HG02763 (cell line): Measurements from ENCODE around the gene DOCK10.

ENCODE experiments used
- ATAC-seq: cut with Tn5 transposase; IDR thresholded peaks from one replicate; pipeline ENCODE4 v1.9.1; 2021; ENCODE audit warnings: mild to moderate bottlenecking, moderate library complexity; ENCODE audit not compliant: unreplicated experiment

DOCK10 gene

DNA sequence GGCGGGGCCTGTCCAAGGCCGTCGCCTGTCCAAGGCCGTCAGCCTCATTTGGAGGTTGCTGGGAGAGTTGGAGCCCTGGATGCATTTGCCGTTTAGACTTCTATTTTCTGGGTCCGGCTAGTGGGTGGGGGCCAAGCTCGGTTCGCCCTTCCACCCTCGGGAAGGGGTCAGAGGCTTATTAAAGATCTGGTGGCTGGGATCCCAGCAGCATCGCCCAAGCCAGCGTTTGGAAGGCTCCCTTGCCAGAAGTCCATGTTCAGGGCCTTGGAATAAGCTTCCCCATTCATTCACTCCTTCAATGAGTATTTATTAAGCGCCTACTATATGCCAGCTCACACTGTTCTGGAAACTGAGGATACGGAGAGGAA lies 516 bp upstream of the DOCK10 start:
- no peak for ATAC-seq

DNA sequence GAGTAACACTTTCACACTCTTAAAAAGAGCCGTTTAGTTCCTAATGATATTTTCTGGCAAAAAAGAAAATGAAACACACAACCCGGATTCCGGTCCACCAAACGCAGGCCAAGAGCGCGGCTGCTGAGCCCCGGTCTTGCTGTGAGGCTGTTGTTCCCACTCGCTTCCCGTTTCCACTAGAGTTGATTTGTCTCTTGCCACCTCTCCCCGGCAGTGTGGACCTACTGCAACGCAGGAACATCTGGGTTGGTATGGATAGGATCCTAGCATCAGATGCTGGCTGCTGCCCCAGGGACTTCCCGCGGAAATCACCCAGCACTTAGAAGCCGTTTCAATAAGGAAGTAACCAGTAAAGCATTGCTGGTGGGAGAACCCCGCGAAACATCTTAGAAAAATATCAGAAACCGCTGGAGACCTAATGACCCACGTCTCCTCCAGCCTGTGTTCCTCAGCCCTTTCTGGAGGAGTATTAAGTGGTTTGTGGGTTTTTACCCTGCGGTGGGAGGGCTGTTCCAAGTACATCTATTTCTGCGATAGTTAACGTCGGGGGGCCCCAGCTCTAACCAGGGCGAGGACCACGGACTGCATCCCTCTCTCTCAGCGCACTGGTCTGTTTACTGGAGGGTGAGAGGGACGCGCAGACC lies 939 bp downstream of the DOCK10 start:
- ATAC-seq, result peak; percentile 58

DNA sequence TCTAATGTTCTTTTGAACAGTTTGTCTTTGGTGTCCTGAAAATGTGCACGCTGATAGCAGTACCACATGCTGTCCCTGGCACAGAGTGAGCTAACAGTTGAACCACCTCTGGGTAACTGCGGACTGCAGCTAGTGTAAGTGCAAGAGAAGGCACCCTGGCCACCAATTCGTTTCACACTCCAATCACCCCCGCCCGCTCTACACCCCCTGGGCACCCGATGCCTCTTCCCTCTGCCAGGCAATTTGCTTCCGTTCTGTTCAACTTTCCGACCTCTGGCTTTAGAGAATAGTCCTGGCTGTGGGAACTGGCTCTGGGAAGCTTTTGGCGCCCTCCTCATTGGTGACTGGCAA lies 1.4 kb downstream of the DOCK10 start:
- peak; percentile 27 for ATAC-seq

DNA sequence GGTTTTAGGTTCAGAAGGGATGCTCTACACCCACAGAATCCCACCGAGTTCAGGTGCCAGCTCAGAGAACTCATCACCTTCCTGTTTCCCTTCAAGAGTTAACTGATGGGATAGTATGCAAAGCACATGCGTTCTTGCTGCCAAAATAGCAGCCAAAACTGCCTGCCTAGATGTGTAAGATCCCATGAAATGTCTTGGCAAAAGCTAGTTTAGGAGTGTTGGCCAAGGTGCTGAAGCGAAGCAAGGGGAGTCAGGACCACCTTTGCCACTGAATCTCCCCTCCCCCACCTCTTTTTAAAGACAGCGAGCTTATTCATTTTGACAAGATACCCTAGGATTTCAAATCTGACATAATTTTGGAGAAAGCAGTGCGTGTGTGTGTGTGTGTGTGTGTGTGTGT lies 2.1 kb downstream of the DOCK10 start:
- ATAC-seq, result no peak

DNA sequence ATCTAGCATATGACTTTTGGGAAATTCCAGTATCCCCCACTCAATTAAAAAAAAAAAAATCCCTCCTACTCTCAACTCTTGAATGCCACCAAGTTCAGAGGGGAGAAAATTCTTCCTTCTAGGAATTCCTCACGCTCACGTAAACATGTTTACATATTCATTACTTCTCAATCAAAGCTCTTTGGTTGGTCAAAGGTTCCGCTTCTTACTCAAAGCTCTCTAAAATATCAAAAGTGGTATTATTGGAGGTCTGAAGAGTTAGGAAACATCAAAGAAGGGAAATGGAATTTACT lies 4.1 kb downstream of the DOCK10 start:
- ATAC-seq, result no peak

DNA sequence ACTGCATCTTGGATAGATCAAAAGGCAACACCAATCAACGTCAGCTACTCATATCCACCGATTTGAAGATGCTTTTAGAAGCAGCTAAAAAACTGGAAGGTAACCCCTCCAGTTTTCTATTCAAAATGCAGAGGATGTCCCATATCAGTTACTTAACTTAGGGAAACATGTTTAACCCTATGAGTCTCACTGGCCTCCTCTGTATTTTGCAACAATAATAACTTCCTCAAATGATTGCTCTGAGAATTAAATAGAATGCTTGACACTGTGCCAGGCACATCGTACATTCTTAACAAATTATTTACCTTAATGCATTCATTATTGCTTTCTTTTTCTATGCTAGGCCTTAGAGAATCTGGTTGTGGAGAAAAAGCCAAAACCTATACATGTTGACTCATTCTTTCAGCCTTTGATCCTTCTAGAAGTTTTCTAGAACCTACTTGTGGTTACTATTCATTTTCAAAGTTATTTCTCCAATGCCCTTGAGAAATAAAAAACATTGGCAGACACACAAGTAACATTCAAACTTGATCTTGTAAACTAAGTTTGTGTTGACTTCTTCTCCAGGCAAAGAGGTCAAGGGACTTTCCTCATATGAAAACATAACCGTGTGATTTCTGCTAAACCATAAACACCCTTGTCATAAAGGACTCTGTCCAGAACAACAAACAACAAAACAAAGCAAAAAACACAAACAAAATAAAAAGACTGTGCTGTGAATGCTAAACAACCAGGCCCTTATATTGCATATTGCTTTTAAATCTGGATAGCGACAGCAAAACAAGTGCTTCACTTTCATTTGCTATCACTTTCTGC lies 4.6 kb downstream of the DOCK10 start:
- no peak for ATAC-seq

DNA sequence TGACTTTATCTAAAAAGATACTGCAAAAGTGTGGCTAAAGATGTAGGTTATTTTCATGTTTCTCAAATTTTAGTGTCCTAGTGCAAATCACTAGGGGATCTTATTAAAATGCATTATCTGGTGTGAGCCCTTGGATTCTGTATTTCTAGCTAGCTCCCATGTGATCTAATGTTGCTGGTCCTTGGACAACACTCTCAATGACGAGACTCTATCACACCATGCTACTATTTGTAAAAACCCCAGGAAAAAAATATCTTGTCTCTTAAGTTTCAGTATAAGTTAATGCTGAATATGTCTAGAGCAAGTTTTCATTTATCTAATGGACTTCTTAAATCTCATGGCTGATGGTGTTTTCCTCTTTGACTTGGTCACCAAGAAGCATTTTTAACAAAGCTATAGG lies 5.8 kb downstream of the DOCK10 start:
- no peak for ATAC-seq

DNA sequence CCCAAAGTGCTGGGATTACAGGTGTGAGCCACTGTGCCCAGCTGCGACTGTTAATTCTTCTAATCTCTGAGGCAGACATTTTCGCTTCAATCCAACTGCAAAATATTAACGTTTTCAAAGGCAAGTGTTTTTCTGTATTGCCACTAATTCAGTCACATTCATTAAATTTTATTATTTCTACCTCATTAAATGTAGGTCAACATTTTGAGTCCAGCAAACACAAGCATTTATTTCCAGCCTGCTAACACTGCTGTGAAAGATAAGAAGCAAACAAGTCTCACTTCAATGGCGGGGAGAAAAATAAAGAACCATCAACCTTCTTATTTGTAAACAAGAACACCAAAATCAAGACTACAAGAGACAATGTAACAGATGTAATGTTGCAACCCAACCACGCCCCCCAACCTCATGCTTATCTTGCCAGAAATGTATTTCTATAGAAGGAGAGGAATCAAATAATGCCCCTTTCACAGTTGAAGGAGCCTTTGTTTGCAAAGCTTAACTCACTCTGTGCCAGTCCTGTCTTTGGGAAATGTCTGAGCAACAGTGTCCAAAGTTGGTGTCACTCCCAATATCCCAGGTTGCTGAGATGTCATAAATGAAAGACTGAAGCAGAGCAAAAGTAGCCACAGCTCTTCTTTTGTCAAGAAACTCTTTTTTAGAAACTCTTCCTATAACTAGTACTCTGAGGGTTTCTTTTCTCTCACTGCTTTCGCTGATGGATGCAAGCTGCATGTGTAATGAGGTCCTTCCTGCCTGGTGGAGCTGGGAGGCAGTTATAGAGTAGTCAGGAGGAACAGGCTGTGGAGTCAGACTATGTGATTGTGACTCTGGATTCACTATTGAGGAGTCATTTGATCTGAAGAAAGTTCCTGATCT lies 8.6 kb downstream of the DOCK10 start:
- ATAC-seq, result no peak

DNA sequence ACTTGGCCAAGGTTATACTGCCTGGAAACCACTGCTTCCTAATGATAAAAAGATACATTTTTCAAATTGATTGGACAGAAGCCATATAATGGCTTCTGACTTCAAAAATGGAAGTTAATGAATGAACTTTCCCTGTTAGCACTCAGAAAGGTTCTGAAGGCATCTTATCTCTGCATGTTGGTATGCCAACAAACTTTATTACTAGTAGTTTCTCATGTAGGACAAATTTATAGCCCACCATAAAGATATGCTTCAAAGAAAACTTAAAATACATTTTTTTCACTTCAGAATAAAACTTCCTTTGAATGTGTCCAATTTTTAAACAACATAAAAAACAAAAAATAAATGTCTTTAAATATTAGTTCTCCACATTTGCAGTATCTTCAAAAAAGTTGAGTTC lies 10.0 kb downstream of the DOCK10 start:
- no peak for ATAC-seq

DNA sequence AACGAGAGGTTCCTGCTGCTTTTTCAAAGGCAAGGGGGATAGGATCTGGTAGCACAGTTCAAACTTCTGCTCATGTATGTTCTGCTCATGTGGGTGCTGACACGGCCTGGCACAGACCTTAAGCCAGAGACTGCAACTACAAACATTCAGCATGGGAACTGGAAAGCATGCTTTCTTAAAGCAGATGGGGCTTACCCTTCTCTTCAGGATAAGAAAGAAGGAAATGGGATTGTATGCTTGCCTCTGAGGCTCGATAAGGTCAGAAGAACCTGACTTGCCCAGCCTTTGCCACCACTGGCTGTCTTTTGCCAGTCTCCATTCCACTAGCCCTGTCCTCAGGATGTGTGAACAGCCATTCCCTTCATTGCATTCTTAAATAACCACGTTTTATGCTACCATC lies 10.7 kb downstream of the DOCK10 start:
- no peak for ATAC-seq

DNA sequence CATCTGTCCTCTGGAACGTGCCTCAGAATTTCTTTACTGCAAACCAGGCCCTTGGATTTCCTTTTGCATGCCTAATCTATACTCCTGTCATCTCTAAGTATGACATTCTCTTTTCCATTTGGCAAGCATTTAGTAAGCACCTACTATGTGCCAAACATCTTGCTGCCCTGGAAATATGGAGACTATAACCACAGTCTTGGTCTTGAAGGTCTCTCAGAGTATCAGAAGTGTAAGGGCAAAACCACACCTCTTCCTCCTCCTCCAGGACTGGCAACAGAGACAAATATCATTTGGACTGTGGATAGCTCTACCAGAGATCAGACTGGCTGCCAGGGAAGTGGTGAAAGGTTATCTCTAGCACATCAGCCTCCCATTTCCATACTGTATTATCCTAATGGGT lies 11.4 kb downstream of the DOCK10 start:
- ATAC-seq, result no peak

DNA sequence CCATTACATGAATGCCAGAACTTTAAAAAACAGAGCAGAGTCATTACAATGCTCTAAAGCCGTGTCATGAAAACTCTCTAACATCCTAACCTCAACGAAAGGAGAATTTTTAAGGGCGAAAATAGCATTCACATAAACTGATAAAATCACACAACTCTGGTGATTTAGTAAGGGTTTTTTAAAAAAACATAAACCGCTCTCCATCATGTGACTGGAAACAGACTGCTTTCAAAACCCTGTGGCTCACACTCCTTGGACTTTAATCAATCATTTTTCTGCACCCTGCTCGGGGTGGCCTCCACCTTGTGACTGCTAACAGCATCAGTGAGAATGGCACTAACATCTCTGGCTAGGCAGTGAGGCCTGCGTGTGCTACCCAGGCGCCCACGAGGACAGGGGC lies 12.1 kb downstream of the DOCK10 start:
- ATAC-seq, result no peak

DNA sequence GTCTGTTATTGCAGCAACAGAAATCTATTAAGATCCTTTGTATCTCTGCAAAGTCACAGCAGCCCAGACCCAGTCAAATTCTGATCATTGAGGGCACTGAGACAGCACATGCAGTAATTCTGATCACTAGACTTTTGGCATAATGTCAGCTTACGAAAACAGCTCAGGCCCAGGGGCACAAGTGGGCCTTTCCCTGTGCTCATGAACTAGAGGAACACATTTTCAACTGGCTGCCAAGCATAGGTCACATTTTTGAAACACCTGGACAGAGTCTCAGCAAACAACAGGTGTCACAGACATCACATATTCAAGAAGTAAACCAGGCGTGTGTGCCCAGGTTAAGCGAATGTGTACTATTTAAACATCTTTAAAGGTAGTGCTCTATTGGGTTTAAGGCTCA lies 13.7 kb downstream of the DOCK10 start:
- ATAC-seq, result no peak

DNA sequence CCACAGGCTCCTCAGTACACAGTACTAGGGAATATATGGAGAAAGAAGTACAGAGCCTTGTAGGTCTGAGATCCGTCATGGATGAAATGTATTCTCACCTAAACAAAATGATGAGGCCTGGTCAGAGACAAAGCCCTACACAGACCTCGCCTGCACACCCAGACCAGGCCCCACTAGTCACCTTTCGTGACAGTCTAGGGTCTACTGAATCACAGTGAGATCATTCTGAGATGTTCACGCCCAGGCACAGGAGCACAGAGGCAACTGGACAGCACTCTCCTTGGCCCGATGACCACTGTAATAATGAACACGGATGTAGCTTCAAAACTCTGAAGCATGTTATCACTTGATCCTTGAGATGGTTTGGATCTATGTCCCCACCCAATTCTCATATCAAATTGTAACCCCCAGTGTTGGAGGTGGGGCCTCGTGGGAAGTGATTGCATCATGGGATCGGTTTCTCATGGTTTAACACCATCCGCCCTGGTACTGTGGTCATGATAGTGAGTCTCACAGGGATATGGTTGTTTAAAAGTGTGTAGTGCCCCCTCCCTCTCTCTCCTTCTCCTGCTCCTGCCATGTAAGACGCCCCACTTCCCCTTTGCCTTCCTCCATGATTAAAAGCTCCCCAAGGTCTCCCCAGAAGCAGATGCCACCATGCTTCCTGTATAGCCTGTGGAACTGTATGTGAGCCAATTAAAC lies 15.1 kb downstream of the DOCK10 start:
- no peak for ATAC-seq

DNA sequence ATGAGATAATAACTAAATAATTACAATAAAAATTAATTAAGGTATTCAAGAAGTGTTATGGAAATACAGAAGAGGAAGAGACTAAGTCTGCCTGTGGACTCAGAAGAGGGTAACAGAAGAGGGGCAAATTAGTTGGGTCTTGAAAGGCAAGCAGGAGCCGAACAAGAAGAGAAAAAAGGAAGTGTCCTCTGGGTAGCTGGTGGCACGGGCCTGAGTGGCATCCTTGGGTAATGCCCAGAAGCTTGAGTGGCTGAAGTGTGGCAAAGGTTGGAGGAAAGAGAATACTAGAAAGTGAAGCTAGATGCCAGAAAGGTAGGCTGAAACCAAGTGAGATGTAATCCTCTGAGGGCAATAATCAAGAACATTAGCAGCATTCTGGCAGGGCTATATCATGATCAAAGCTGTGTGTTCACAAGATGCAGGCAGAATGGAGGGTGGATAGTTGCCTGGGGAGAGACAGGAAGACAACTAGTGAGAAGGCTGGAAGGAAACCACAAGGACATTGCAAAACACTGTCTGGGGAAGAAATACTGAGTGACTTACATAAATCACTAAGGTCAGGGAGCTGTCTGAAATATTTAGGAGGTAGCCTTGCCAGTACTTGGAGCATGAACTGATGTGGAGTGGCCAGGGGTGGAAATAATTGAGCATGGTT lies 16.2 kb downstream of the DOCK10 start:
- no peak for ATAC-seq

DNA sequence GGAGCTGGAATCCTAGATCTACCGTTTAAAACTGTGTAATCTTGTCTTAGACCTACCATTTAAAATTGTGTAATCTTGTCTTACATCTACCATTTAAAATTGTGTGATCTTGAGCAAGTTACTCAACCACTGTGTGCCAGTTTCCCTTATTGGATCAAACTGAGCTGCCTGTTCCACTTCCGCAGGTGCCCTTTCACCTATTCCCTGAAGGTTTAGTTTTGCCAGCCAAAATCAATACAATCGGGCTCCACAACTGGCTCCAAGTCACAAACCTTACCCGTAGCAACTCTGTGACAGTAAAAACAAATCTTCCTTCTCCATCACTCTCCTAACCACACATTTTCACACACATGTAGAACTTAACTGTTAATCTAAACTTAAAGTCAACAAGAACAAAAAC lies 20.1 kb downstream of the DOCK10 start:
- no peak for ATAC-seq

DNA sequence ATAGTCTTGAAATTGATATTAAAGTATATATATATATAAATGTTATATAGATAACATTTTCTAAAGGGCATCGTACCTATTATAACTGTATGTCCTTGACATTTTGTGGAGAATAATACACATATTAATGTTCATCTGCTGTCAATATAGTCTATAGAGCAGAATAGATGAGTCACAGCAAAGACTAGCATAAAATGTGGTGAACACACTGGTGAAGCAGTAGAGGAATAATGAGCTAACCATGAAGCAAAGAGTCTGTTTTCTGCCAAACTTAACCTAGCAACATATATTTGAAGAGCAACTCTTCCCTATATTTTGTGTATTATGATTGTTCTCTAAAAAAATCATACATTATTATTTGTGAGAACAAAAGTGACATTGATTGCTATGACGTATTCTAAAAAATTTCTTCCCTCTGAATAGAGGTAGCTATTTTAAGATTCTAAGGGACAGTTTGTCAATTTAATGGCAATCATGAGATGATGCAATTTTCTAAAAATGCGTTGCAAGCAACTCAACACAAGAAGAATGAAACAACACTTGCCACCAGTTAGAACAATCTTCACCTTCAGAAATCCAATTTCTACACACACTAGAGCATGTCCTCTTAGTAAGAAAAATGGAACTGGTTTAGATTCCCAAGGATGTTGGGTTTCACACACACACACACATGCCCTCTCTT lies 22.0 kb downstream of the DOCK10 start:
- no peak for ATAC-seq

DNA sequence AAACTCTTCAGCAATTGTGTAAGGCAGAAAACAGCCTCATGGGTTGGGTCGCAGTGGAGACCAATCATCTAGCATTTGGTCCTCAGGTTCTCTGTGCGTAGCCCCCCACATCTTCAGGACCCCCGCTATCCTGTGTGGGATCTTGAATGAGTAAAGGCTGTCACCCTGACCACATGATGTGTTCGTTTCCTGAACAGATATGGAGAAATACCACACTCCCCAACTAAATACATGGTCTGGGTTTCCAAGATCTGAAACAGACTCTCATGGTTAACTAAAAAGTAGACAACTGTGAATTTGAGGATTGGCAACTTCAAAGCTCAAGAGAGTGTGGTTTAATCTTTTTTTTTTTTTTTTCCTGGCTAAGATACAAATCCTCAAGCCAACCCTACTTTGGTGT lies 23.2 kb downstream of the DOCK10 start:
- no peak for ATAC-seq

DNA sequence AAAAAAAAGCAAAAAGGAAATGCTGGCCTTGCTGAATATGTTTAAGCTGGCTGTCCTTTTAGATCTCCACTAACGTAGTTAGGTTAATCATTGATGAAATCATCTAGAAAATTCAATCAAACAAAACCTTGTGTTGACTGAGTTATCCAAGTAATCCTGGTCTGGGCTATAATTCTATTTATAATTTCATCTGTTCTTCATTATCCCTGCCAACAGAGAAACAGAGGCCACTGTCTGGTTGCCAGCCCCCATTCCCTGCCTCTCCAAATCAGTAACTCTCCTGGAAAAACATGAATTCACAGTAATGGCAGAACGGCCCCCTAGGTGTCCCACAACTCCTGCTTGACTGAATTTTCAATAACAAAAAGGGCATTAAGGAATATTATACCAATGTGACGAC lies 24.6 kb downstream of the DOCK10 start:
- no peak for ATAC-seq

DNA sequence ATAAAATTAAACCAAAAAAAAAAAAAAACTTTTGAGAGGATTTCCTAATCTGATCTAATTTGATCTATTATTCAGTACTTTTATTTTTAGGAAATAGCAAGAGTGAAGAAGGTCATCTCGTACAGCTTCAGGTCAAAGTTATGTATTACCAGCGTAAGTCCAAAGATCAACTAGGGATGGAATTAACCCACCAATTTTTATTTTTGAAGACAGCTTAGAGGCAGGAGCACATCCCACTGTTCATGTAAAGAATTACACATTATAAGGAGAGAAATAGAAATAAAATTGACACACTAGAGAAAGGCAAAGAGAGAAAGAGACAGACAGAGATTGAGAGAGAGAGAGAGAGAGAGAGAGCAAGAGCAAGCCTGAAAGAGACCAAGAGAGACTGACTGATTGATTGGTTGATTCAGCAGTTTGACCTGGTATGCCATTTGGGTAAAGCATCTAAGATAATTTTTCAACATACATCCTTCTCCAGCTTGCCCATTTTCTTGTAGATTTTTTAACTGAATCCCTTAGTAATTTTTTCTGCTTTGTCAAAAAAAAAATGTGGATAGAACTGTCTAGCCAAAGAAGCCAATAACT lies 25.1 kb downstream of the DOCK10 start:
- no peak for ATAC-seq
